WTC11 (cell line): ENCODE measurements around the gene PPM1K. TPM values are rescaled to one million over a fixed set of nuclear protein-coding genes. Genes with fewer than 3 reads are reported as not detected.

Experiments used
- ATAC-seq: fragments of 200-7000 bp; cut with Tn5 transposase; 2 replicates; pipeline ENCODE4 v1.10.0; 2021; ENCODE audit warnings: mild to moderate bottlenecking, moderate library complexity
- CTCF ChIA-PET: fragments of 300-600 bp; sonication (Branson Sonifier 250); formaldehyde crosslinking; loops from one replicate; lab custom pipeline; 2021; ENCODE audit warnings: antibody characterized with exemption; lab: Charles Lee
- POLR2A ChIA-PET: fragments of 350-600 bp; sonication (Branson Sonifier 250); formaldehyde crosslinking; loops from one replicate; lab custom pipeline; 2021; ENCODE audit warnings: antibody characterized with exemption; lab: Charles Lee
- DNase-seq: peaks from one replicate; pipeline ENCODE4 v3.0.0; 2021; ENCODE audit warnings: low spot score
- H3K27ac Mint-ChIP-seq: 2 replicates; pipeline ENCODE4 v1.8.0; 2021; ENCODE audit warnings: mixed read lengths
- H3K27me3 Mint-ChIP-seq: 2 replicates; pipeline ENCODE4 v1.8.0; 2021; ENCODE audit warnings: low read depth, mild to moderate bottlenecking, moderate library complexity, mixed read lengths
- H3K36me3 Mint-ChIP-seq: 2 replicates; pipeline ENCODE4 v1.8.0; 2021; ENCODE audit warnings: mixed read lengths
- H3K4me1 Mint-ChIP-seq: 2 replicates; pipeline ENCODE4 v1.8.0; 2022; ENCODE audit warnings: mixed read lengths
- H3K4me3 Mint-ChIP-seq: 2 replicates; pipeline ENCODE4 v1.8.0; 2021; ENCODE audit warnings: mild to moderate bottlenecking, moderate library complexity, mixed read lengths
- H3K9me3 Mint-ChIP-seq: 2 replicates; pipeline ENCODE4 v1.8.0; 2021; ENCODE audit warnings: mixed read lengths
- CREB1 ChIP-seq: sonication (generic); formaldehyde crosslinking; IDR thresholded peaks from 2 replicates; pipeline ENCODE4 v1.8.0; 2023; ENCODE audit warnings: mild to moderate bottlenecking, missing genetic modification reagents
- EMX1 ChIP-seq: fragments of 250-450 bp; sonication (Bioruptor Pico); IDR thresholded peaks from 2 replicates; pipeline ENCODE4 v1.8.0; 2021; ENCODE audit warnings: mild to moderate bottlenecking
- ESRRA ChIP-seq: sonication (generic); formaldehyde crosslinking; IDR thresholded peaks from 2 replicates; pipeline ENCODE4 v1.8.1; 2022; ENCODE audit warnings: mild to moderate bottlenecking, missing genetic modification reagents, borderline replicate concordance
- ETV6 ChIP-seq: sonication (generic); formaldehyde crosslinking; IDR thresholded peaks from 2 replicates; pipeline ENCODE4 v1.8.1; 2022; ENCODE audit warnings: mild to moderate bottlenecking, missing genetic modification reagents
- FOXK1 ChIP-seq: sonication (generic); formaldehyde crosslinking; IDR thresholded peaks from 2 replicates; pipeline ENCODE4 v1.8.0; 2022; ENCODE audit warnings: mild to moderate bottlenecking, moderate library complexity, missing genetic modification reagents
- FOXP1 ChIP-seq: sonication (generic); formaldehyde crosslinking; IDR thresholded peaks from 2 replicates; pipeline ENCODE4 v1.8.0; 2022; ENCODE audit warnings: missing genetic modification reagents, mild to moderate bottlenecking, moderate library complexity, borderline replicate concordance
- GABPB1 ChIP-seq: sonication (generic); formaldehyde crosslinking; IDR thresholded peaks from 2 replicates; pipeline ENCODE4 v1.8.1; 2023; ENCODE audit warnings: mild to moderate bottlenecking, missing genetic modification reagents
- NFATC4 ChIP-seq: fragments of 250-450 bp; sonication (Bioruptor Pico); IDR thresholded peaks from 2 replicates; pipeline ENCODE4 v1.9.0; 2021; ENCODE audit warnings: mild to moderate bottlenecking
- NFYB ChIP-seq: sonication (generic); formaldehyde crosslinking; conservative IDR thresholded peaks from 2 replicates; pipeline ENCODE4 v1.8.0; 2022; ENCODE audit warnings: low read depth, missing genetic modification reagents
- OVOL2 ChIP-seq: fragments of 250-450 bp; sonication (Bioruptor Pico); IDR thresholded peaks from 2 replicates; pipeline ENCODE4 v1.9.0; 2021; ENCODE audit warnings: mild to moderate bottlenecking, borderline replicate concordance
- PRDM15 ChIP-seq: sonication (generic); formaldehyde crosslinking; IDR thresholded peaks from 2 replicates; pipeline ENCODE4 v1.8.0; 2022; ENCODE audit warnings: missing genetic modification reagents
- RELA ChIP-seq: sonication (generic); formaldehyde crosslinking; IDR thresholded peaks from 2 replicates; pipeline ENCODE4 v1.8.1; 2022; ENCODE audit warnings: missing genetic modification reagents, mild to moderate bottlenecking, borderline replicate concordance
- SMAD4 ChIP-seq: sonication (generic); formaldehyde crosslinking; IDR thresholded peaks from 2 replicates; pipeline ENCODE4 v1.8.0; 2022; ENCODE audit warnings: mild to moderate bottlenecking, missing genetic modification reagents
- SP1 ChIP-seq: sonication (generic); formaldehyde crosslinking; conservative IDR thresholded peaks from 2 replicates; pipeline ENCODE4 v1.8.1; 2022; ENCODE audit warnings: missing genetic modification reagents
- ZNF263 ChIP-seq: sonication (generic); formaldehyde crosslinking; IDR thresholded peaks from 2 replicates; pipeline ENCODE4 v1.8.1; 2022; ENCODE audit warnings: low read depth, mild to moderate bottlenecking, moderate library complexity, missing genetic modification reagents
- ZNF396 ChIP-seq: fragments of 250-450 bp; sonication (Bioruptor Pico); IDR thresholded peaks from 2 replicates; pipeline ENCODE4 v1.8.0; 2021; ENCODE audit warnings: mild to moderate bottlenecking, moderate library complexity, borderline replicate concordance
- ZNF423 ChIP-seq: fragments of 250-450 bp; sonication (Bioruptor Pico); IDR thresholded peaks from 2 replicates; pipeline ENCODE4 v2.1.2; 2022; ENCODE audit warnings: mild to moderate bottlenecking, moderate library complexity
- total RNA-seq: library from RNA; stranded (reverse); gene quantifications from 3 replicates; pipeline ENCODE4 v1.2.3, GENCODE V29; 2021
- TF ChIP-seq, protein P1 (sequence below): sonication (generic); formaldehyde crosslinking; IDR thresholded peaks from 2 replicates; pipeline ENCODE4 v1.8.1; 2023; ENCODE audit warnings: mild to moderate bottlenecking, missing genetic modification reagents, moderate library complexity
- TF ChIP-seq, protein P2 (sequence below): sonication (generic); formaldehyde crosslinking; IDR thresholded peaks from 2 replicates; pipeline ENCODE4 v1.8.0; 2022; ENCODE audit warnings: mild to moderate bottlenecking, missing genetic modification reagents
- TF ChIP-seq, protein P3 (sequence below): fragments of 250-450 bp; sonication (Bioruptor Pico); IDR thresholded peaks from 2 replicates; pipeline ENCODE4 v1.8.0; 2021; ENCODE audit warnings: mild to moderate bottlenecking
- TF ChIP-seq, protein P4 (sequence below): fragments of 250-450 bp; sonication (Bioruptor Pico); IDR thresholded peaks from 2 replicates; pipeline ENCODE4 v1.9.0; 2021; ENCODE audit warnings: mild to moderate bottlenecking
- TF ChIP-seq, protein P5 (sequence below): sonication (generic); formaldehyde crosslinking; IDR thresholded peaks from 2 replicates; pipeline ENCODE4 v1.8.0; 2022; ENCODE audit warnings: mild to moderate bottlenecking, missing genetic modification reagents

The PPM1K gene
- total RNA-seq, 1 experiment from 2014 or later: 17.0 TPM

DNA sequence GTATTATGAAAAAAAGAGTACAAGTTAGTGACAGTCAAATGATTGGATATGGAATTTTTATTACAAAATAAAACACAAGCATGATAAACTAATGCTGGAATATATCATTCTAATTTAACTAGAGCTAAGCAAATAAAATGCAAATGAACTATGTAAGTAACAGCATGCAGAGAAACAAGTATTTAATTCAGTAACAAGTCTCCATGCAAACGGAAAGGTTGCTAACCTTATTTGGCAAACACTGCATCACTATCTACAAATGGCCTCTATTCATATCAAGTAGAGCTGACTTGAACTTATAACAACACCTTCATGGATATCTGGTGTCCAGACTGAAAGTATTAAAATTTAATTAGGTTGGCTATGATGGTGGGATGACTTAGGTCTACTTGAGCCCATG lies 15.4 kb downstream of the PPM1K start:
- no peaks in the 10 kb centered on the region for H3K27me3 Mint-ChIP-seq
- peaks cover 16% of the 10 kb centered on the region for H3K36me3 Mint-ChIP-seq
- ATAC-seq (no peak), DNase-seq (no peak)
- H3K4me1 Mint-ChIP-seq: peaks cover 4% of the 10 kb centered on the region; the same call in 1 of the 2 replicates
- H3K27ac Mint-ChIP-seq: no peak overlapping the region
- H3K4me3 Mint-ChIP-seq: no peak overlapping the region
- TF ChIP-seq OVOL2 (CRISPR knock-in tag): no peak
- TF ChIP-seq, protein P1, sequence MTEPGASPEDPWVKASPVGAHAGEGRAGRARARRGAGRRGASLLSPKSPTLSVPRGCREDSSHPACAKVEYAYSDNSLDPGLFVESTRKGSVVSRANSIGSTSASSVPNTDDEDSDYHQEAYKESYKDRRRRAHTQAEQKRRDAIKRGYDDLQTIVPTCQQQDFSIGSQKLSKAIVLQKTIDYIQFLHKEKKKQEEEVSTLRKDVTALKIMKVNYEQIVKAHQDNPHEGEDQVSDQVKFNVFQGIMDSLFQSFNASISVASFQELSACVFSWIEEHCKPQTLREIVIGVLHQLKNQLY: no peak
- no peak for TF ChIP-seq SMAD4
- H3K9me3 Mint-ChIP-seq: peaks cover 2% of the 10 kb centered on the region
- CTCF ChIA-PET: no interaction called here
- POLR2A ChIA-PET: no interaction called here

- H3K27me3 Mint-ChIP-seq: no peaks in the 10 kb centered on the region
Observed at GRCh38 chr4:88264336-88264735, 20.0 kb downstream of the PPM1K start.

More at GRCh38 chr4:88264336-88264735, 20.0 kb downstream of the PPM1K start:
- H3K4me1 Mint-ChIP-seq: 0 out of 2 replicates have a peak, but pooled peaks cover 2% of the 10 kb centered on the region
- H3K27ac Mint-ChIP-seq: no peak overlapping the region
- ATAC-seq: no peak
- TF ChIP-seq, protein P2, sequence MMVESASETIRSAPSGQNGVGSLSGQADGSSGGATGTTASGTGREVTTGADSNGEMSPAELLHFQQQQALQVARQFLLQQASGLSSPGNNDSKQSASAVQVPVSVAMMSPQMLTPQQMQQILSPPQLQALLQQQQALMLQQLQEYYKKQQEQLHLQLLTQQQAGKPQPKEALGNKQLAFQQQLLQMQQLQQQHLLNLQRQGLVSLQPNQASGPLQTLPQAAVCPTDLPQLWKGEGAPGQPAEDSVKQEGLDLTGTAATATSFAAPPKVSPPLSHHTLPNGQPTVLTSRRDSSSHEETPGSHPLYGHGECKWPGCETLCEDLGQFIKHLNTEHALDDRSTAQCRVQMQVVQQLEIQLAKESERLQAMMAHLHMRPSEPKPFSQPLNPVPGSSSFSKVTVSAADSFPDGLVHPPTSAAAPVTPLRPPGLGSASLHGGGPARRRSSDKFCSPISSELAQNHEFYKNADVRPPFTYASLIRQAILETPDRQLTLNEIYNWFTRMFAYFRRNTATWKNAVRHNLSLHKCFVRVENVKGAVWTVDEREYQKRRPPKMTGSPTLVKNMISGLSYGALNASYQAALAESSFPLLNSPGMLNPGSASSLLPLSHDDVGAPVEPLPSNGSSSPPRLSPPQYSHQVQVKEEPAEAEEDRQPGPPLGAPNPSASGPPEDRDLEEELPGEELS (CRISPR knock-in tag): no peak
- TF ChIP-seq ESRRA (CRISPR knock-in tag) (no peak), SMAD4 (no peak), PRDM15 (CRISPR knock-in tag) (no peak), EMX1 (CRISPR knock-in tag) (no peak), FOXK1 (CRISPR knock-in tag) (no peak), FOXP1 (CRISPR knock-in tag) (no peak), ZNF423 (no peak), NFATC4 (CRISPR knock-in tag) (no peak), NFYB (CRISPR knock-in tag) (no peak), ZNF396 (CRISPR knock-in tag) (no peak), CREB1 (CRISPR knock-in tag) (no peak), ETV6 (CRISPR knock-in tag) (no peak), GABPB1 (CRISPR knock-in tag) (no peak), ZNF263 (CRISPR knock-in tag) (no peak), RELA (no peak), SP1 (CRISPR knock-in tag) (no peak)
- TF ChIP-seq, protein P3, sequence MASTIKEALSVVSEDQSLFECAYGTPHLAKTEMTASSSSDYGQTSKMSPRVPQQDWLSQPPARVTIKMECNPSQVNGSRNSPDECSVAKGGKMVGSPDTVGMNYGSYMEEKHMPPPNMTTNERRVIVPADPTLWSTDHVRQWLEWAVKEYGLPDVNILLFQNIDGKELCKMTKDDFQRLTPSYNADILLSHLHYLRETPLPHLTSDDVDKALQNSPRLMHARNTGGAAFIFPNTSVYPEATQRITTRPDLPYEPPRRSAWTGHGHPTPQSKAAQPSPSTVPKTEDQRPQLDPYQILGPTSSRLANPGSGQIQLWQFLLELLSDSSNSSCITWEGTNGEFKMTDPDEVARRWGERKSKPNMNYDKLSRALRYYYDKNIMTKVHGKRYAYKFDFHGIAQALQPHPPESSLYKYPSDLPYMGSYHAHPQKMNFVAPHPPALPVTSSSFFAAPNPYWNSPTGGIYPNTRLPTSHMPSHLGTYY (CRISPR knock-in tag): no peak
- TF ChIP-seq, protein P4, sequence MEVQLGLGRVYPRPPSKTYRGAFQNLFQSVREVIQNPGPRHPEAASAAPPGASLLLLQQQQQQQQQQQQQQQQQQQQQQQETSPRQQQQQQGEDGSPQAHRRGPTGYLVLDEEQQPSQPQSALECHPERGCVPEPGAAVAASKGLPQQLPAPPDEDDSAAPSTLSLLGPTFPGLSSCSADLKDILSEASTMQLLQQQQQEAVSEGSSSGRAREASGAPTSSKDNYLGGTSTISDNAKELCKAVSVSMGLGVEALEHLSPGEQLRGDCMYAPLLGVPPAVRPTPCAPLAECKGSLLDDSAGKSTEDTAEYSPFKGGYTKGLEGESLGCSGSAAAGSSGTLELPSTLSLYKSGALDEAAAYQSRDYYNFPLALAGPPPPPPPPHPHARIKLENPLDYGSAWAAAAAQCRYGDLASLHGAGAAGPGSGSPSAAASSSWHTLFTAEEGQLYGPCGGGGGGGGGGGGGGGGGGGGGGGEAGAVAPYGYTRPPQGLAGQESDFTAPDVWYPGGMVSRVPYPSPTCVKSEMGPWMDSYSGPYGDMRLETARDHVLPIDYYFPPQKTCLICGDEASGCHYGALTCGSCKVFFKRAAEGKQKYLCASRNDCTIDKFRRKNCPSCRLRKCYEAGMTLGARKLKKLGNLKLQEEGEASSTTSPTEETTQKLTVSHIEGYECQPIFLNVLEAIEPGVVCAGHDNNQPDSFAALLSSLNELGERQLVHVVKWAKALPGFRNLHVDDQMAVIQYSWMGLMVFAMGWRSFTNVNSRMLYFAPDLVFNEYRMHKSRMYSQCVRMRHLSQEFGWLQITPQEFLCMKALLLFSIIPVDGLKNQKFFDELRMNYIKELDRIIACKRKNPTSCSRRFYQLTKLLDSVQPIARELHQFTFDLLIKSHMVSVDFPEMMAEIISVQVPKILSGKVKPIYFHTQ (CRISPR knock-in tag): no peak
- TF ChIP-seq, protein P5, sequence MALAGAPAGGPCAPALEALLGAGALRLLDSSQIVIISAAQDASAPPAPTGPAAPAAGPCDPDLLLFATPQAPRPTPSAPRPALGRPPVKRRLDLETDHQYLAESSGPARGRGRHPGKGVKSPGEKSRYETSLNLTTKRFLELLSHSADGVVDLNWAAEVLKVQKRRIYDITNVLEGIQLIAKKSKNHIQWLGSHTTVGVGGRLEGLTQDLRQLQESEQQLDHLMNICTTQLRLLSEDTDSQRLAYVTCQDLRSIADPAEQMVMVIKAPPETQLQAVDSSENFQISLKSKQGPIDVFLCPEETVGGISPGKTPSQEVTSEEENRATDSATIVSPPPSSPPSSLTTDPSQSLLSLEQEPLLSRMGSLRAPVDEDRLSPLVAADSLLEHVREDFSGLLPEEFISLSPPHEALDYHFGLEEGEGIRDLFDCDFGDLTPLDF: no peak
- TF ChIP-seq, all 79 proteins: peak for 0
- DNase-seq: no peak
- no peaks in the 10 kb centered on the region for H3K9me3 Mint-ChIP-seq
- ChIA-PET POLR2A (no interaction called here), CTCF (interaction anchor here (1.2 kb wide), 1 partner anchor 251 kb away, joined by 3 read pairs; no protein-coding TSS in a partner anchor)
- no peak overlapping the region for H3K4me3 Mint-ChIP-seq
- H3K36me3 Mint-ChIP-seq: peaks cover 14% of the 10 kb centered on the region
